Fibroblast of lung (primary cell): ENCODE measurements around the gene TMEM42.

Source experiments
- EZH2 ChIP-seq: IDR thresholded peaks from 2 replicates; pipeline ENCODE4 v1.5.1; 2012; ENCODE audit warnings: low read length, control low read depth, mild to moderate bottlenecking; ENCODE audit errors: missing control alignments
- TF ChIP-seq, protein P1 (sequence below), 2 donors: IDR thresholded peaks in 1 of 2; conservative IDR thresholded peaks in 1 of 2; 1 replicate in 1 of 2; 2 replicates in 1 of 2; pipeline ENCODE4 v1.5.1; 2011 to 2012; ENCODE audit warnings: low read length in 2 of 2, control low read depth in 1 of 2, inconsistent platforms in 1 of 2, low read depth in 1 of 2, mild to moderate bottlenecking in 1 of 2

DNA sequence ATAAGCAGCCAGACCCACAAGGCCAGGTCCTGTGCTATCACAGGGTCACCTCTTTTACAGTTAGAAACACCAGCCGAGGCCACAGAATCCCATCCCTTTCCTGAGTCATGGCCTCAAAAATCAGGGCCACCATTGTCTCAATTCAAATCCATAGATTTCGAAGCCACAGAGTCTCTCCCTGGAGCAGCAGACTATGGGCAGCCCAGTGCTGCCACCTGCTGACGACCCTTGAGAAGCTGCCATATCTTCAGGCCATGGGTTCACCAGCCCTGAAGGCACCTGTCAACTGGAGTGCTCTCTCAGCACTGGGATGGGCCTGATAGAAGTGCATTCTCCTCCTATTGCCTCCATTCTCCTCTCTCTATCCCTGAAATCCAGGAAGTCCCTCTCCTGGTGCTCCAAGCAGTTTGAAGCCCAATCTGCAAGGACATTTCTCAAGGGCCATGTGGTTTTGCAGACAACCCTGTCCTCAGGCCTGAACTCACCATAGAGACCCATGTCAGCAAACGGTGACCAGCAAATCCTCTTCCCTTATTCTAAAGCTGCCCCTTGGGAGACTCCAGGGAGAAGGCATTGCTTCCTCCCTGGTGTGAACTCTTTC, 52.3 kb downstream of the TMEM42 start:
- TF ChIP-seq, protein P1, sequence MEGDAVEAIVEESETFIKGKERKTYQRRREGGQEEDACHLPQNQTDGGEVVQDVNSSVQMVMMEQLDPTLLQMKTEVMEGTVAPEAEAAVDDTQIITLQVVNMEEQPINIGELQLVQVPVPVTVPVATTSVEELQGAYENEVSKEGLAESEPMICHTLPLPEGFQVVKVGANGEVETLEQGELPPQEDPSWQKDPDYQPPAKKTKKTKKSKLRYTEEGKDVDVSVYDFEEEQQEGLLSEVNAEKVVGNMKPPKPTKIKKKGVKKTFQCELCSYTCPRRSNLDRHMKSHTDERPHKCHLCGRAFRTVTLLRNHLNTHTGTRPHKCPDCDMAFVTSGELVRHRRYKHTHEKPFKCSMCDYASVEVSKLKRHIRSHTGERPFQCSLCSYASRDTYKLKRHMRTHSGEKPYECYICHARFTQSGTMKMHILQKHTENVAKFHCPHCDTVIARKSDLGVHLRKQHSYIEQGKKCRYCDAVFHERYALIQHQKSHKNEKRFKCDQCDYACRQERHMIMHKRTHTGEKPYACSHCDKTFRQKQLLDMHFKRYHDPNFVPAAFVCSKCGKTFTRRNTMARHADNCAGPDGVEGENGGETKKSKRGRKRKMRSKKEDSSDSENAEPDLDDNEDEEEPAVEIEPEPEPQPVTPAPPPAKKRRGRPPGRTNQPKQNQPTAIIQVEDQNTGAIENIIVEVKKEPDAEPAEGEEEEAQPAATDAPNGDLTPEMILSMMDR (conservative IDR thresholded peaks at IDR 0.05 in 1 of 2, IDR thresholded peaks at IDR 0.05 in 1 of 2; ENCODE audit: low read depth in 1 of 2, low read length in 2 of 2) = peak; percentile 72 to 88
- no peak for TF ChIP-seq EZH2
